Osteocyte (in vitro differentiated cells): ENCODE results near the gene CXCL17. TPM values are rescaled to one million over a fixed set of nuclear protein-coding genes. Genes with fewer than 3 reads are reported as not detected.

Experiments used
- DNase-seq: peaks from one replicate; pipeline ENCODE4 v3.0.0; 2021; ENCODE audit warnings: mixed read lengths; ENCODE audit not compliant: unreplicated experiment; ENCODE audit errors: extremely low spot score
- H3K27ac Mint-ChIP-seq: one replicate; pipeline ENCODE4 v1.8.0; 2021; ENCODE audit warnings: mild to moderate bottlenecking, mixed read lengths; ENCODE audit not compliant: unreplicated experiment
- H3K27me3 Mint-ChIP-seq: one replicate; pipeline ENCODE4 v1.8.0; 2021; ENCODE audit warnings: mixed read lengths; ENCODE audit not compliant: unreplicated experiment
- H3K36me3 Mint-ChIP-seq: one replicate; pipeline ENCODE4 v1.8.0; 2021; ENCODE audit warnings: mixed read lengths; ENCODE audit not compliant: unreplicated experiment
- H3K4me1 Mint-ChIP-seq: one replicate; pipeline ENCODE4 v1.8.0; 2021; ENCODE audit warnings: mixed read lengths; ENCODE audit not compliant: unreplicated experiment
- H3K4me3 Mint-ChIP-seq: one replicate; pipeline ENCODE4 v1.8.0; 2021; ENCODE audit warnings: mild to moderate bottlenecking, moderate library complexity, mixed read lengths; ENCODE audit not compliant: unreplicated experiment
- H3K9me3 Mint-ChIP-seq: one replicate; pipeline ENCODE4 v1.8.0; 2021; ENCODE audit warnings: mixed read lengths; ENCODE audit not compliant: unreplicated experiment
- total RNA-seq: library from RNA; stranded (reverse); gene quantifications from 2 replicates; pipeline ENCODE4 v1.2.1, GENCODE V29; 2021
- TF ChIP-seq, protein P1 (sequence below): fragments of 200-600 bp; sonication (generic); IDR thresholded peaks from 2 replicates; pipeline ENCODE4 v1.5.0; 2021; ENCODE audit warnings: antibody characterized with exemption, mild to moderate bottlenecking, moderate library complexity

Gene CXCL17
- total RNA-seq, 1 donor from 2014 or later = not detected

GRCh38 chr19:42412227-42412626 lies 30.5 kb downstream of the CXCL17 start:
- Mint-ChIP-seq H3K27ac (no peak overlapping the region), H3K4me3 (no peak overlapping the region), H3K9me3 (no peaks in the 10 kb centered on the region), H3K4me1 (peaks cover 10% of the 10 kb centered on the region), H3K36me3 (no peaks in the 10 kb centered on the region), H3K27me3 (no peaks in the 10 kb centered on the region)
- TF ChIP-seq, protein P1, sequence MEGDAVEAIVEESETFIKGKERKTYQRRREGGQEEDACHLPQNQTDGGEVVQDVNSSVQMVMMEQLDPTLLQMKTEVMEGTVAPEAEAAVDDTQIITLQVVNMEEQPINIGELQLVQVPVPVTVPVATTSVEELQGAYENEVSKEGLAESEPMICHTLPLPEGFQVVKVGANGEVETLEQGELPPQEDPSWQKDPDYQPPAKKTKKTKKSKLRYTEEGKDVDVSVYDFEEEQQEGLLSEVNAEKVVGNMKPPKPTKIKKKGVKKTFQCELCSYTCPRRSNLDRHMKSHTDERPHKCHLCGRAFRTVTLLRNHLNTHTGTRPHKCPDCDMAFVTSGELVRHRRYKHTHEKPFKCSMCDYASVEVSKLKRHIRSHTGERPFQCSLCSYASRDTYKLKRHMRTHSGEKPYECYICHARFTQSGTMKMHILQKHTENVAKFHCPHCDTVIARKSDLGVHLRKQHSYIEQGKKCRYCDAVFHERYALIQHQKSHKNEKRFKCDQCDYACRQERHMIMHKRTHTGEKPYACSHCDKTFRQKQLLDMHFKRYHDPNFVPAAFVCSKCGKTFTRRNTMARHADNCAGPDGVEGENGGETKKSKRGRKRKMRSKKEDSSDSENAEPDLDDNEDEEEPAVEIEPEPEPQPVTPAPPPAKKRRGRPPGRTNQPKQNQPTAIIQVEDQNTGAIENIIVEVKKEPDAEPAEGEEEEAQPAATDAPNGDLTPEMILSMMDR = no peak
- no peak for DNase-seq

DNA sequence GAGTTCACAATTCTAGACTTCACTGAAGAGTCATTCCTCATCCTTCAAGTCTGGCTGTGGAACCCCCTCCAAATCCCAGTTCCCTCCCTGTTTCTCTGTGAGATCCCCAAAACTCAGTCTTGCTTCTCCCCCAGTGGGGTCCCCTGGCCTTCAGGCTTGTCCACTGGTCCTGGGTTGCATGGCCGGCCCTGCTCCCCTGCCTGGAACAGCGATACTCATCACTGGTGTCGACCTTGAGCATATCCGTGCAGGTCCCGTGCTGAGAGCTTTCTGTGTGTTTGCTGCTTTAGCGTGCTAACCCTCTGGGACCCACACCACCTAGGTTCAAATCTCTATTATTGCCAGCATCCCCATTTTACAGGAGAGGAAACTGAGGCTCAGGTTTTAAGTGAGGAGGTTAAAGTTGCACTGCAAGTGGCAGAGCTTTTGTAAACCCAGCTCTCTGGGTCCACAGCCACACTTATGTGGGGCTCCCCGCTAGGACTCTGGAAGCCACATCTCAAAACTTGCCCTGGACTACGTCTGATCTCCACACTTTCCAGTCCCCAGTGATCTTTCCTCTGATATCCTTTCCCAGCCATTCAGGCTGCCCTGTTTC lies 31.1 kb downstream of the CXCL17 start:
- H3K36me3 Mint-ChIP-seq = no peaks in the 10 kb centered on the region

DNA sequence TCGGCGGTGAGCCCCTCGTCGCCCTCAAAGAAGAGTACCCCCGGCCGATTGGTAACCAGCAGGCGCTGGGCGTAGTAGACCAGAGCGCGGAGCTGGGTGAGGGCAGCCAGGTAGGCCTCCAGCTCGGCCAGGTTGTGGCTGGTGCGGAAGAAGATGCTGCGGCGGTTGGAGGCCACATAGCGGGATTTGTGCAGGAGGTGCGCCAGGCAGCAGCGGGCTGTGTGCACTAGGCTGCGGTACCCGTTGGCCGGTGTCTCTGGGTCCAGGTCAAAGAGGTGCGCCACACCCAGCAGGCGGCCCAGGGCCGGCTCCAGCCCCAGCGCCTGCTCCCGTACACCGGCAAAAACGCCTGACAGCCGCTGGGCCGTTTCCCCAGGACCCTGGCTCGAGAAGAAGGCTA lies 32.4 kb downstream of the CXCL17 start:
- H3K36me3 Mint-ChIP-seq = no peaks in the 10 kb centered on the region
- H3K9me3 Mint-ChIP-seq = no peaks in the 10 kb centered on the region
- no peak overlapping the region for H3K4me3 Mint-ChIP-seq
- TF ChIP-seq, protein P1 = no peak
- DNase-seq = no peak
- H3K27ac Mint-ChIP-seq = no peak overlapping the region
- no peaks in the 10 kb centered on the region for H3K27me3 Mint-ChIP-seq
- peaks cover 10% of the 10 kb centered on the region for H3K4me1 Mint-ChIP-seq

More for the DNA sequence above, 31.1 kb downstream of the CXCL17 start:
- TF ChIP-seq, protein P1 = no peak
- Mint-ChIP-seq H3K9me3 (no peaks in the 10 kb centered on the region), H3K27ac (no peak overlapping the region), H3K27me3 (no peaks in the 10 kb centered on the region), H3K4me1 (peaks cover 10% of the 10 kb centered on the region), H3K4me3 (no peak overlapping the region)
- DNase-seq = no peak

GRCh38 chr19:42409477-42409876 lies 33.3 kb downstream of the CXCL17 start:
- DNase-seq = no peak
- TF ChIP-seq, protein P1 = no peak
- Mint-ChIP-seq H3K4me3 (no peak overlapping the region), H3K36me3 (no peaks in the 10 kb centered on the region), H3K4me1 (peaks cover 10% of the 10 kb centered on the region), H3K9me3 (no peaks in the 10 kb centered on the region), H3K27me3 (no peaks in the 10 kb centered on the region), H3K27ac (no peak overlapping the region)

GRCh38 chr19:42407816-42408175 lies 35.0 kb downstream of the CXCL17 start:
- Mint-ChIP-seq H3K4me1 (peaks cover 10% of the 10 kb centered on the region), H3K4me3 (no peak overlapping the region), H3K9me3 (no peaks in the 10 kb centered on the region), H3K27me3 (no peaks in the 10 kb centered on the region), H3K36me3 (no peaks in the 10 kb centered on the region), H3K27ac (no peak overlapping the region)
- no peak for DNase-seq
- TF ChIP-seq, protein P1 = no peak
